Upper lobe of right lung (tissue), 1 donor: Measurements from ENCODE around the gene ANGPT4. TPM values are rescaled to one million over a fixed set of nuclear protein-coding genes. Genes with fewer than 3 reads are reported as not detected.

Experiments
- ATAC-seq: fragments of 200-7000 bp; cut with Tn5 transposase; one replicate; pipeline ENCODE4 v1.9.1; 2020; ENCODE audit warnings: mild to moderate bottlenecking, moderate library complexity
- DNase-seq: peaks from one replicate; pipeline ENCODE4 v3.0.0-alpha.2; 2020
- H3K27ac ChIP-seq: fragments of 200-600 bp; one replicate; pipeline ENCODE4 v1.8.0; 2022
- H3K27me3 ChIP-seq: fragments of 200-600 bp; one replicate; pipeline ENCODE4 v1.8.0; 2022; ENCODE audit warnings: mild to moderate bottlenecking
- H3K36me3 ChIP-seq: fragments of 200-600 bp; one replicate; pipeline ENCODE4 v1.8.0; 2022
- H3K4me1 ChIP-seq: fragments of 200-600 bp; one replicate; pipeline ENCODE4 v1.8.0; 2022
- H3K4me3 ChIP-seq: fragments of 200-600 bp; one replicate; pipeline ENCODE4 v1.8.0; 2022; ENCODE audit warnings: mild to moderate bottlenecking
- H3K9me3 ChIP-seq: fragments of 200-600 bp; one replicate; pipeline ENCODE4 v1.8.0; 2022
- CTCF ChIP-seq: fragments of 200-600 bp; IDR thresholded peaks from one replicate; pipeline ENCODE4 v1.8.0; 2022; ENCODE audit warnings: antibody characterized with exemption
- intact Hi-C: fragments of 100-400 bp; cut with DNase I; formaldehyde crosslinking; loops from one replicate; pipeline ENCODE4 v1.11.0; 2022
- total RNA-seq: library from RNA; stranded (reverse); fragmentation: NEBNext Ultra II Directional; extraction: Animal tissue kit (Norgen Biotek cat#: 25700); gene quantifications from one replicate; pipeline ENCODE4 v1.2.1, GENCODE V29; 2021
- donor health status: DM: no; HTN: yes; CAD: no; lungs with severe emphysema.

Gene ANGPT4
- total RNA-seq, 1 donor from 2014 or later, result 0.81 TPM

GRCh38 chr20:825710-826421 is 90.3 kb downstream of the ANGPT4 start:
- H3K9me3 ChIP-seq, result no peaks in the 10 kb centered on the region
- no peaks in the 10 kb centered on the region for H3K27me3 ChIP-seq
- no peak overlapping the region for H3K4me3 ChIP-seq
- no peak for TF ChIP-seq CTCF
- ATAC-seq (peak; percentile 7), DNase-seq (peak; percentile 29)
- H3K36me3 ChIP-seq, result no peaks in the 10 kb centered on the region
- peaks cover 4% of the 10 kb centered on the region for H3K4me1 ChIP-seq
- H3K27ac ChIP-seq, result no peak overlapping the region
- intact Hi-C loops, result no loop called here

GRCh38 chr20:824916-825315 is 91.2 kb downstream of the ANGPT4 start:
- intact Hi-C loops, result no loop called here
- no peak overlapping the region for H3K27ac ChIP-seq
- ATAC-seq (no peak), DNase-seq (peak; percentile 10)
- peaks cover 4% of the 10 kb centered on the region for H3K4me1 ChIP-seq
- TF ChIP-seq CTCF, result no peak
- no peak overlapping the region for H3K4me3 ChIP-seq
- H3K27me3 ChIP-seq, result no peaks in the 10 kb centered on the region
- H3K36me3 ChIP-seq, result no peaks in the 10 kb centered on the region
- H3K9me3 ChIP-seq, result no peaks in the 10 kb centered on the region

GRCh38 chr20:824490-824889 is 91.6 kb downstream of the ANGPT4 start:
- H3K36me3 ChIP-seq, result no peaks in the 10 kb centered on the region
- no peak overlapping the region for H3K4me3 ChIP-seq
- ATAC-seq (no peak), DNase-seq (peak; percentile 10)
- no peak overlapping the region for H3K27ac ChIP-seq
- intact Hi-C loops, result no loop called here
- peaks cover 4% of the 10 kb centered on the region for H3K4me1 ChIP-seq
- H3K27me3 ChIP-seq, result no peaks in the 10 kb centered on the region
- no peaks in the 10 kb centered on the region for H3K9me3 ChIP-seq
- TF ChIP-seq CTCF, result no peak

GRCh38 chr20:823574-823902 is 92.6 kb downstream of the ANGPT4 start:
- ATAC-seq (no peak), DNase-seq (peak; percentile 27)
- Histone ChIP-seq H3K4me3 (no peak overlapping the region), H3K36me3 (no peaks in the 10 kb centered on the region), H3K9me3 (no peaks in the 10 kb centered on the region), H3K4me1 (no peaks in the 10 kb centered on the region), H3K27ac (no peak overlapping the region), H3K27me3 (no peaks in the 10 kb centered on the region)
- intact Hi-C loops, result no loop called here
- no peak for TF ChIP-seq CTCF

GRCh38 chr20:822651-823573 is 93.2 kb downstream of the ANGPT4 start:
- TF ChIP-seq CTCF, result no peak

More at GRCh38 chr20:822651-823573, 93.2 kb downstream of the ANGPT4 start:
- Histone ChIP-seq H3K27ac (no peak overlapping the region), H3K4me3 (no peak overlapping the region), H3K9me3 (no peaks in the 10 kb centered on the region), H3K4me1 (no peaks in the 10 kb centered on the region), H3K27me3 (no peaks in the 10 kb centered on the region), H3K36me3 (no peaks in the 10 kb centered on the region)
- ATAC-seq (no peak), DNase-seq (peak; percentile 40)
- intact Hi-C loops, result no loop called here
